Astrocyte (in vitro differentiated cells and primary cell): ENCODE results near the gene BTG2.

Experiments
- CTCF ChIP-seq: IDR thresholded peaks from 2 replicates; pipeline ENCODE4 v1.5.1; 2011; ENCODE audit warnings: low read depth, mild to moderate bottlenecking, inconsistent platforms, low read length, moderate library complexity; ENCODE audit not compliant: insufficient read depth
- EZH2 ChIP-seq: IDR thresholded peaks from 2 replicates; pipeline ENCODE4 v1.6.1; 2012; ENCODE audit warnings: mild to moderate bottlenecking, low read length, inconsistent platforms; ENCODE audit not compliant: insufficient read depth

GRCh38 chr1:203273869-203274602, 31.3 kb upstream of the BTG2 start:
- no peak for TF ChIP-seq CTCF
- no peak for TF ChIP-seq EZH2
